Mucosa of descending colon (tissue), 3 donors: ENCODE results near the gene SPECC1. TPM values are rescaled to one million over a fixed set of nuclear protein-coding genes. Genes with fewer than 3 reads are reported as not detected.

Source experiments
- ATAC-seq: fragments of 200-7000 bp; cut with Tn5 transposase; one replicate; pipeline ENCODE4 v1.9.1; 2020; ENCODE audit warnings: mild to moderate bottlenecking, moderate library complexity
- DNase-seq, 3 donors: peaks; one replicate each; pipeline ENCODE4 v3.0.0-alpha.2; 2020
- H3K36me3 ChIP-seq: fragments of 200-600 bp; one replicate; pipeline ENCODE4 v1.8.0; 2021; ENCODE audit warnings: low read depth, mild to moderate bottlenecking
- H3K4me1 ChIP-seq: fragments of 200-600 bp; one replicate; pipeline ENCODE4 v1.8.0; 2021; ENCODE audit warnings: low read depth, mild to moderate bottlenecking
- H3K4me3 ChIP-seq: fragments of 200-600 bp; one replicate; pipeline ENCODE4 v1.8.0; 2021; ENCODE audit warnings: mild to moderate bottlenecking
- H3K9me3 ChIP-seq: fragments of 200-600 bp; one replicate; pipeline ENCODE4 v1.8.0; 2021; ENCODE audit warnings: mild to moderate bottlenecking
- intact Hi-C, 2 donors: fragments of 100-400 bp; cut with DNase I in 1 of 2; cut with micrococcal nuclease in 1 of 2; formaldehyde crosslinking; loops; one replicate each; pipeline versions ENCODE4 v1.11.0 to v1.11.1; 2022; cut with DNase I, micrococcal nuclease
- total RNA-seq, 3 donors: library from RNA; stranded (reverse); fragmentation: NEBNext Ultra II Directional in 2 of 3; extraction: Animal tissue kit (Norgen Biotek cat#: 25700) in 2 of 3; gene quantifications; one replicate each; pipeline versions ENCODE4 v1.2.1 to v1.2.4, GENCODE V29; 2021 to 2023
- TF ChIP-seq, protein P1 (sequence below): fragments of 200-600 bp; IDR thresholded peaks from one replicate; pipeline ENCODE4 v1.8.0; 2022; ENCODE audit warnings: antibody characterized with exemption, mild to moderate bottlenecking
- donor health status: DM: no; HTN: no; CAD: no; lungs with moderate emphysema.
- donor health status: DM: no; HTN: no; CAD: no.
- donor health status: DM: no; HTN: yes; CAD: no.

The SPECC1 gene
- total RNA-seq, 3 donors from 2014 or later: 36.2 to 86.3 (median 85.7) TPM

- Histone ChIP-seq H3K9me3 (no peaks in the 10 kb centered on the region), H3K36me3 (no peaks in the 10 kb centered on the region), H3K4me3 (no peak overlapping the region), H3K4me1 (no peaks in the 10 kb centered on the region)
- TF ChIP-seq, protein P1, sequence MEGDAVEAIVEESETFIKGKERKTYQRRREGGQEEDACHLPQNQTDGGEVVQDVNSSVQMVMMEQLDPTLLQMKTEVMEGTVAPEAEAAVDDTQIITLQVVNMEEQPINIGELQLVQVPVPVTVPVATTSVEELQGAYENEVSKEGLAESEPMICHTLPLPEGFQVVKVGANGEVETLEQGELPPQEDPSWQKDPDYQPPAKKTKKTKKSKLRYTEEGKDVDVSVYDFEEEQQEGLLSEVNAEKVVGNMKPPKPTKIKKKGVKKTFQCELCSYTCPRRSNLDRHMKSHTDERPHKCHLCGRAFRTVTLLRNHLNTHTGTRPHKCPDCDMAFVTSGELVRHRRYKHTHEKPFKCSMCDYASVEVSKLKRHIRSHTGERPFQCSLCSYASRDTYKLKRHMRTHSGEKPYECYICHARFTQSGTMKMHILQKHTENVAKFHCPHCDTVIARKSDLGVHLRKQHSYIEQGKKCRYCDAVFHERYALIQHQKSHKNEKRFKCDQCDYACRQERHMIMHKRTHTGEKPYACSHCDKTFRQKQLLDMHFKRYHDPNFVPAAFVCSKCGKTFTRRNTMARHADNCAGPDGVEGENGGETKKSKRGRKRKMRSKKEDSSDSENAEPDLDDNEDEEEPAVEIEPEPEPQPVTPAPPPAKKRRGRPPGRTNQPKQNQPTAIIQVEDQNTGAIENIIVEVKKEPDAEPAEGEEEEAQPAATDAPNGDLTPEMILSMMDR: no peak
- intact Hi-C loops: no loop called here
- ATAC-seq (no peak), DNase-seq (no peak)
These were observed 99.9 kb downstream of the SPECC1 start for GRCh38 chr17:20109076-20109475.

DNA sequence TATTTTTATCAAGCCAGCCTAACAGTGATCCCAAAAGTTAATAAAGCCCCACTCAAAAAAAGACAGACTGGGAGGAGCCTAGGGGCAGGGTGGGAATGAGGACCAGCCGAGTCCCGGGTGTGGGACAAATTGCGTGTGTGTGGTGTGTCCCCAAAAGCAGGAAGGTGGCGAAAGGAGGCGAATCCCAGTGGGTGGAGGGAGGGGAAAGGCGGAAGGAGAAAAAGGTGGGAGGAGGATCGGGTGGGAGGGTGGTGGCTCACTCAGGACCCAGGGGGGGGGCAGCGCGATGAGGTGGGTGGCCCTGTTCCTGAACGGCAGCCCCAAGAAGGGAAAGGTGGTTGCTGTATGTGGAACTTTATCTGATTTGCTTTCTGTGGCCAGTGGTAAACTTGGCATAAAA is 102.4 kb downstream of the SPECC1 start:
- intact Hi-C loops: loop anchor here in 1 of 2 donors (10.0 kb wide), 1 partner anchor 117 kb away; no protein-coding TSS in a partner anchor
- Histone ChIP-seq H3K4me3 (no peak overlapping the region), H3K9me3 (no peaks in the 10 kb centered on the region), H3K36me3 (no peaks in the 10 kb centered on the region), H3K4me1 (no peaks in the 10 kb centered on the region)
- DNase-seq (no peak), ATAC-seq (no peak)
- TF ChIP-seq, protein P1: no peak

GRCh38 chr17:20114466-20114865 is 105.3 kb downstream of the SPECC1 start:
- TF ChIP-seq, protein P1: no peak
- intact Hi-C loops: loop anchor here in 1 of 2 donors (10.0 kb wide), 1 partner anchor 120 kb away; no protein-coding TSS in a partner anchor
- ATAC-seq: no peak

DNA sequence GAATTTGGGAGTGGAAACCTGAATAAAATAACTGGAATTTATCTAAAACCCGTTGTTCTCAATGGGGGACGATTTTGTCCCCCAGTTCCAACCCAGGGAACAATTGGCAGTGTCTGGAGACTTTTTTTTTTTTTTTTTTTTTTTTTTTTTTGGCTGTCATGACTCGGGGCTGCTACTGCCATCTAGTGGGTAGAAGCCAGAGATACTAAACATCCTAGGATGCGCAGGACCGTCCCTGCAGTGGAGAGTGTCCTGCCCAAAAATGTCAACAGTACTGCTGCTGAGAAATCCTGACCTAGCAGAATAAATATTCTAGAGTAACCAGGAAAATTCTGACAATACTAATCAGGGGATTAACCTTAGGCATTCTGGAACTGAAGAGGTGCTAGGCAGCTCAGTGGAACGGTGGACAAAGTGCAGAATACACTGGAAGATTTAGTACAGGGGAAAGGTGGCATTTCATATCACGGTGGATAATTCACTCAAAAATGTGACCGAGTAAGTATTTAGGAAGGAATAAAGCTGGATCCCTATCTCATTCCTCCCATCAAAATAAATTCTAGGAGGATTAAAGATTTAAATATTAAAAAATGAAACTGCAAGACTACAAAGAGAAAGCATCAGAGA is 107.6 kb downstream of the SPECC1 start:
- peak in 2 of 3 donors; percentile 36 to 81 for DNase-seq
- Histone ChIP-seq H3K36me3 (no peaks in the 10 kb centered on the region), H3K4me1 (no peaks in the 10 kb centered on the region), H3K4me3 (no peak overlapping the region), H3K9me3 (no peaks in the 10 kb centered on the region)
- TF ChIP-seq, protein P1: no peak
- intact Hi-C loops: loop anchor here (5.0 to 10.0 kb wide), 2 partner anchors 122 to 124 kb away; no protein-coding TSS in a partner anchor
- ATAC-seq: peak; percentile 83

More at GRCh38 chr17:20114466-20114865, 105.3 kb downstream of the SPECC1 start:
- H3K4me1 ChIP-seq: no peaks in the 10 kb centered on the region
- no peak for DNase-seq
- H3K4me3 ChIP-seq: no peak overlapping the region
- H3K9me3 ChIP-seq: no peaks in the 10 kb centered on the region
- H3K36me3 ChIP-seq: no peaks in the 10 kb centered on the region

DNA sequence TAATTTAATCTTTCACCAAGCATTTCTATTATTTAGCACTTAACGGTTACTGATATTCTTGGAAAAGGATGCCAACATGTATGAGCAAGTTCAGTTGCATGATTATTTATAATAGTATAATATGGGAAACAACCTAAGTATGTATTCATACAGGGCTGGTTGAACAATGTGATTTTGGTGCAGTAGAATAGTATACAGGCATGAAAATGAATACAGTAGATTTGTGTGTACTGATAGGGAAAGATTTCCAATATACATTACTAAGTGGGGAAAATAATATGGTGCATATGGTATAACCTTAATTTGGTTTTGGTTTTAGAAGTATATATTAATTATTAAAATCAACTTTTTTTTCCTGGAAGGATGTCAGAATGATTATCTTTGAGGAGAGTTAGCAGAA is 109.1 kb downstream of the SPECC1 start:
- DNase-seq (no peak), ATAC-seq (no peak)
- TF ChIP-seq, protein P1: no peak
- Histone ChIP-seq H3K9me3 (no peaks in the 10 kb centered on the region), H3K4me3 (no peak overlapping the region), H3K4me1 (peaks cover 4% of the 10 kb centered on the region), H3K36me3 (no peaks in the 10 kb centered on the region)
- intact Hi-C loops: loop anchor here (5.0 to 10.0 kb wide), 2 partner anchors 123 to 126 kb away; no protein-coding TSS in a partner anchor
